Esophagus squamous epithelium (tissue), 4 donors: Measurements from ENCODE around the gene RCAN1.

Experiments used
- CTCF ChIP-seq, 6 experiments: fragments of 450-650 bp in 4 of 6; fragments of 200-600 bp in 2 of 6; sonication (generic) in 2 of 6; IDR thresholded peaks; one replicate each; pipeline ENCODE4 v1.5.1; 2016 to 2019; ENCODE audit warnings: antibody characterized with exemption in 6 of 6, mild to moderate bottlenecking in 4 of 6, moderate library complexity in 4 of 6
- POLR2A ChIP-seq, 4 donors: fragments of 450-650 bp; IDR thresholded peaks; one replicate each; pipeline ENCODE4 v1.6.1; 2017; ENCODE audit warnings: antibody characterized with exemption in 4 of 4, mild to moderate bottlenecking in 4 of 4, moderate library complexity in 3 of 4

GRCh38 chr21:34548781-34549376, 66.0 kb downstream of the RCAN1 start:
- TF ChIP-seq CTCF (IDR thresholded peaks at IDR 0.05) (no peak), POLR2A (IDR thresholded peaks at IDR 0.05) (no peak)
